HCT116 (cell line): ENCODE results near the gene ZNF625.

Experiments
- CTCF ChIP-seq, 3 experiments: fragments of 200-600 bp in 1 of 3; sonication (generic) in 1 of 3; IDR thresholded peaks in 2 of 3; conservative IDR thresholded peaks in 1 of 3; 2 replicates each; pipeline ENCODE4 v1.5.1; 2012 to 2017; ENCODE audit warnings: low read depth in 2 of 3, low read length in 2 of 3, antibody characterized with exemption in 1 of 3, borderline replicate concordance in 1 of 3, control low read depth in 1 of 3, mild to moderate bottlenecking in 1 of 3, mixed read lengths in 1 of 3, mixed run types in 1 of 3, moderate library complexity in 1 of 3; ENCODE audit not compliant: insufficient read depth in 1 of 3
- EGR1 ChIP-seq: IDR thresholded peaks from 2 replicates; pipeline ENCODE4 v1.6.1; 2012; ENCODE audit warnings: low read depth
- EZH2 ChIP-seq: fragments of 200-600 bp; sonication (generic); IDR thresholded peaks from 2 replicates; pipeline ENCODE4 v1.6.1; 2017; ENCODE audit warnings: antibody characterized with exemption, mixed run types
- FOSL1 ChIP-seq: IDR thresholded peaks from 2 replicates; pipeline ENCODE4 v1.6.1; 2012; ENCODE audit warnings: low read depth
- MAX ChIP-seq: IDR thresholded peaks from 2 replicates; pipeline ENCODE4 v1.6.1; 2012
- POLR2A ChIP-seq: IDR thresholded peaks from 2 replicates; pipeline ENCODE4 v1.7.0; 2011; ENCODE audit warnings: borderline replicate concordance; ENCODE audit not compliant: insufficient read depth, insufficient read length; ENCODE audit errors: extremely low read depth
- REST ChIP-seq: IDR thresholded peaks from 2 replicates; pipeline ENCODE4 v1.6.1; 2012; ENCODE audit warnings: low read depth
- SP1 ChIP-seq: IDR thresholded peaks from 2 replicates; pipeline ENCODE4 v1.6.1; 2012; ENCODE audit warnings: low read depth
- YY1 ChIP-seq: IDR thresholded peaks from 2 replicates; pipeline ENCODE4 v1.6.1; 2011; ENCODE audit warnings: low read length, low read depth, moderate library complexity, mild to moderate bottlenecking; ENCODE audit not compliant: insufficient replicate concordance; ENCODE audit errors: extremely low read depth
- ZFX ChIP-seq: fragments of 450-650 bp; IDR thresholded peaks from 2 replicates; pipeline ENCODE4 v1.6.1; 2017

GRCh38 chr19:12098040-12098439 is 58.5 kb downstream of the ZNF625 start:
- TF ChIP-seq CTCF (IDR thresholded peaks at IDR 0.05 in 2 of 3, conservative IDR thresholded peaks at IDR 0.05 in 1 of 3; ENCODE audit: borderline replicate concordance in 1 of 3, insufficient read depth in 1 of 3, low read depth in 2 of 3, low read length in 2 of 3), result no peak
- no peak for TF ChIP-seq POLR2A
- TF ChIP-seq MAX, result no peak
- no peak for TF ChIP-seq FOSL1
- no peak for TF ChIP-seq SP1
- no peak for TF ChIP-seq REST
- TF ChIP-seq YY1, result no peak
- no peak for TF ChIP-seq EGR1
- TF ChIP-seq EZH2, result no peak
- no peak for TF ChIP-seq ZFX
